ENCODE measurements around the gene STX16. TPM values are rescaled to one million over a fixed set of nuclear protein-coding genes. Genes with fewer than 3 reads are reported as not detected.

Gene STX16
- total RNA-seq, 4 donors from 2014 or later, result 52.3 to 146 (median 77.0) TPM

DNA sequence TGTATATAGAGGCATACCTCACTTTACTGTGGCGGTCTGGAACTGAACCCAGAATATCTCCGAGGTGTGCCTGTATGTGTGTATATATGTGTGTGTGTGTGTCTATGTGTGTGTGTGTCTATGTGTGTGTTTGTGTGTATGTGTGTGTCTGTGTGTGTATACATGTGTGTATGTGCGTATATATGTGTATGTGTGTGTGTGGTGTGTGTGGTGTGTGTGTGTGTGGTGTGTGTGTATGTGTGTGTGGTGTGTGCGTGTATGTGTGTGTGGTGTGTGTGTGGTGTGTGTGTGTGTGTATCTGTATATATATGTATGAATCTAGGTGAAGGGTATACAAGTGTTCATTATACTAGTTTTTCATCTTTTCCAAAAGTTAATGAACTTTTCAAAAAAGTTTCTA, 37.3 kb downstream of the STX16 start:
- 88 to 94% methylated on average over 4 of the region's 4 CpGs for WGBS, 2 donors (ENCODE audit: low coverage in 1 of 2)

DNA sequence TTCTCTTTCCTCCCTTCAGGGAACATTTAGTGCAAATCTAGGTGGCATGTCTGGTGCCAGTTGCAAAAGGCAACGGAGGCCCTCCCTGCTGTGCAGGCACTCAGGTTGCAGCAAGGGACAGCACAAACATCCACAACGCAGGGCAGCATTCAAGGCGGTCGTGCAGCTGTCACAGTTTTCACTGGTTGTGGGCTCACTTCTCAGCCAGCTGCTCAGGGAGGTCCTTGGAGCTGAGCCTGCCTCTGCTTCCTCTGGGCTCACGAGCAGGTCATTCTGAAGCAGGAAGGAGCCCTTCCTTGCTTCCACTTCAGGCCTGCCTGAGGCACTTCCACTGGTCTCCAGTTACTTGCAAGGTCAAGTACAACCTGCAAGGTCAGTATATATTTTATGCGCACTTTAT, 37.8 kb downstream of the STX16 start:
- no peak for DNase-seq

More for the DNA sequence above, 37.3 kb downstream of the STX16 start:
- DNase-seq, result no peak
- Histone ChIP-seq H3K9me3 (no peaks in the 10 kb centered on the region), H3K4me1 (peaks cover 10 to 23% (median 12%) of the 10 kb centered on the region in 4 donors), H3K27ac (no peak overlapping the region), H3K4me3 (no peak overlapping the region), H3K36me3 (no peaks in the 10 kb centered on the region), H3K27me3 (no peaks in the 10 kb centered on the region)
- TF ChIP-seq POLR2AphosphoS5 (IDR thresholded peaks at IDR 0.05) (no peak), EP300 (IDR thresholded peaks at IDR 0.05; ENCODE audit: low read depth) (no peak), POLR2A (IDR thresholded peaks at IDR 0.05) (no peak)
- TF ChIP-seq, protein P1, sequence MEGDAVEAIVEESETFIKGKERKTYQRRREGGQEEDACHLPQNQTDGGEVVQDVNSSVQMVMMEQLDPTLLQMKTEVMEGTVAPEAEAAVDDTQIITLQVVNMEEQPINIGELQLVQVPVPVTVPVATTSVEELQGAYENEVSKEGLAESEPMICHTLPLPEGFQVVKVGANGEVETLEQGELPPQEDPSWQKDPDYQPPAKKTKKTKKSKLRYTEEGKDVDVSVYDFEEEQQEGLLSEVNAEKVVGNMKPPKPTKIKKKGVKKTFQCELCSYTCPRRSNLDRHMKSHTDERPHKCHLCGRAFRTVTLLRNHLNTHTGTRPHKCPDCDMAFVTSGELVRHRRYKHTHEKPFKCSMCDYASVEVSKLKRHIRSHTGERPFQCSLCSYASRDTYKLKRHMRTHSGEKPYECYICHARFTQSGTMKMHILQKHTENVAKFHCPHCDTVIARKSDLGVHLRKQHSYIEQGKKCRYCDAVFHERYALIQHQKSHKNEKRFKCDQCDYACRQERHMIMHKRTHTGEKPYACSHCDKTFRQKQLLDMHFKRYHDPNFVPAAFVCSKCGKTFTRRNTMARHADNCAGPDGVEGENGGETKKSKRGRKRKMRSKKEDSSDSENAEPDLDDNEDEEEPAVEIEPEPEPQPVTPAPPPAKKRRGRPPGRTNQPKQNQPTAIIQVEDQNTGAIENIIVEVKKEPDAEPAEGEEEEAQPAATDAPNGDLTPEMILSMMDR (IDR thresholded peaks at IDR 0.05), result no peak
- intact Hi-C loops (cut with DNase I; ENCODE audit: low total_unique reads) (no loop called here), in situ Hi-C loops (cut with MboI; ENCODE audit: low pct_ligation_motif_present in 1 of 4, low pct_unique_long_range_greater_than_20kb in 1 of 4, low sequenced_read_pairs in 3 of 4) (no loop called here)

DNA sequence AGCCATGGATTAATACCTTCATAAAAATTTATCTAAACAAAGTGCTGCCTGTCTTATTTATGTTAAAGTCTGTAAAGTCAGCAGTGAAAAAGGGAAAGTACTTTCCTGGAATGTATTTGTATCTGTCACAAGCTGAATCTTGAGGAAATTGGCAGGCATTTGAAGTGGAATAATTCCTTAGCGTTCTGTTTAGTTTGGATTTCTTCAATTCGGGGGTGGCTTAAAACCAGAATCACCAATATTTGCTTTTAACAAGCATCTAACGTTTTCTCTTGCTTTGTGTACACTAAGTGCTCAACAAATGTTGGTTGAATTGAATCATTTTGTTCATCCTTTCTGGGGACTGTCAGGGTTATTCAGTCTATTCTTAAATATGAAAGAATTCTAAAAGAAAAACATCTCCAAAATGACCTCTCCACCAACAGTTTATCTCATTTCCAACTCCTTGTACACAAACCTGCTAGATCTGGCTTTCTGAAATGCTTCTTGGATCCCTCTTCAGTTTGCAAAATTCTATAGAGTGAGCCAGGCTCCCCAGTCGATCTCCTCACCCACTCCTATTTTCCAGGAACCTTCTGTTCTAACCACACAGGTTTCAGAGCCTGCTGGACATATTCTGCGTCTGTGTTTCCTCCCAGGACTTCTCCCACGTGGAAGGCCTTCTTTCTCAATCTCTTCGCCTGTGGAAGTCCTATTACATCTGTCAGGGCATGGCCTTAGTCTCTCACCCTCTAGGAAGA, 39.5 kb downstream of the STX16 start:
- Histone ChIP-seq H3K4me1 (peaks cover 15 to 34% (median 25%) of the 10 kb centered on the region in 4 donors), H3K27me3 (no peaks in the 10 kb centered on the region), H3K27ac (peak overlapping the region; percentile 87 to 96 (median 92)), H3K4me3 (no peak overlapping the region), H3K36me3 (no peaks in the 10 kb centered on the region), H3K9me3 (no peaks in the 10 kb centered on the region)
- intact Hi-C loops (cut with DNase I; ENCODE audit: low total_unique reads), result no loop called here
- no peak for DNase-seq
- 40 to 42% methylated on average over 6 to 7 of the region's 7 CpGs for WGBS, 2 donors (ENCODE audit: low coverage in 1 of 2)
- TF ChIP-seq, protein P1 (IDR thresholded peaks at IDR 0.05), result no peak
- TF ChIP-seq POLR2AphosphoS5 (IDR thresholded peaks at IDR 0.05) (peak in 2 of 3 donors; percentile 19 to 29), EP300 (IDR thresholded peaks at IDR 0.05; ENCODE audit: low read depth) (peak; percentile 34), POLR2A (IDR thresholded peaks at IDR 0.05) (no peak)
- in situ Hi-C loops (cut with MboI; ENCODE audit: low pct_ligation_motif_present in 1 of 4, low pct_unique_long_range_greater_than_20kb in 1 of 4, low sequenced_read_pairs in 3 of 4), result no loop called here

More for the DNA sequence above, 37.8 kb downstream of the STX16 start:
- Histone ChIP-seq H3K27ac (no peak overlapping the region), H3K27me3 (no peaks in the 10 kb centered on the region), H3K9me3 (no peaks in the 10 kb centered on the region), H3K4me3 (no peak overlapping the region), H3K4me1 (peaks cover 14 to 27% (median 17%) of the 10 kb centered on the region in 4 donors), H3K36me3 (no peaks in the 10 kb centered on the region)
- WGBS, 2 donors (ENCODE audit: low coverage in 1 of 2), result 63% methylated on average over 6 of the region's 6 CpGs; no CpG with 5 or more reads in 1 of the 2 donors
- in situ Hi-C loops (cut with MboI; ENCODE audit: low pct_ligation_motif_present in 1 of 4, low pct_unique_long_range_greater_than_20kb in 1 of 4, low sequenced_read_pairs in 3 of 4) (no loop called here), intact Hi-C loops (cut with DNase I; ENCODE audit: low total_unique reads) (no loop called here)
- no peak for TF ChIP-seq POLR2AphosphoS5 (IDR thresholded peaks at IDR 0.05)
- TF ChIP-seq, protein P1 (IDR thresholded peaks at IDR 0.05), result no peak
- TF ChIP-seq EP300 (IDR thresholded peaks at IDR 0.05; ENCODE audit: low read depth), result no peak
- no peak for TF ChIP-seq POLR2A (IDR thresholded peaks at IDR 0.05)

DNA sequence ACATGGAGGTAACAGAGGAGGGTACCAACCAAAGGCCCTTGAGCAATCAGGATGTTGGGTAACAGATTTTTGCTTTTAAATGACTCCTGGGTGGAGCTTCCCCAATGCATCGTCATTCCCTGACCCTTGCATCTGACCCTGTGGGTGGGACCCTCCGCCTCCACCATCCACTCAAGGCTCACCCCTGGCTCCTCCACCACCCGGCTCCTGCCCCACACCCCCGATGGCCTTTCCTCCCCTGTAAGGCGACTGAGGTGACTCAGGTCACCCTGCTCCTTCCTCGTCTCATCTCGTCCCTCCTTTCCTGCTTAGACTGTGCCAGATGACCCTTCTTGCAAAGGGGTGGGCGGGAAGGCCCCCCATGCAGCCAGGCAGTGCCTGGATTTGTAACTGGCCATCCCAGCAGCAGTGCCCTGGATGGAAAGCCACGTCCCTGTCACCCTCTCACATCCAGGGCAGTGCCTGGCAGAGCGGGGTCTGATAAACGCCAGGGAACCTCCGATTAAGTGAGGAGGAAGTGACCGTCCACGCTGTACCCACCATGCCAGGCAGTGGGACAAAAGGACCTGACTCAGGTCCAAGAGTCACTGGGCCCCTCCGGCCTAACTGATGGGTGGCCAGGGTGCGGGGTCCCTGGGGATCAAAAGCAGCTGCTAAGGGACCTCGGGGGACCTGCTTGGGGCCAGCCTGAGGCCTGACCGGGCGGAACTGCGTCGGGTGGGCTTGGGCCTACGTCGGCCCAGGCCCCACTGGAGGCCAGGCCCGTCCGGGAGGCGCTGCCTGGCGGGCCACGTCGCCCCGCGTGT, 40.9 kb downstream of the STX16 start:
- intact Hi-C loops (cut with DNase I; ENCODE audit: low total_unique reads), result loop anchor here (2.0 kb wide), 1 partner anchor 39 kb away; no protein-coding TSS in a partner anchor

More for the DNA sequence above, 40.9 kb downstream of the STX16 start:
- peaks cover 15 to 34% (median 25%) of the 10 kb centered on the region in 4 donors for H3K4me1 ChIP-seq
- peaks cover 0 to 3% (median 0%) of the 10 kb centered on the region in 4 donors for H3K36me3 ChIP-seq
- no peaks in the 10 kb centered on the region for H3K9me3 ChIP-seq
- WGBS, 2 donors (ENCODE audit: low coverage in 1 of 2), result 74% methylated on average over 19 of the region's 31 CpGs; no CpG with 5 or more reads in 1 of the 2 donors
- H3K27me3 ChIP-seq, result no peaks in the 10 kb centered on the region
- H3K27ac ChIP-seq, result peak overlapping the region; percentile 87 to 96 (median 92)
- H3K4me3 ChIP-seq, result peak overlapping the region in 1 of 4 donors; percentile 23
- in situ Hi-C loops (cut with MboI; ENCODE audit: low pct_ligation_motif_present in 1 of 4, low pct_unique_long_range_greater_than_20kb in 1 of 4, low sequenced_read_pairs in 3 of 4), result no loop called here
- DNase-seq, result peak; percentile 39
- TF ChIP-seq EP300 (IDR thresholded peaks at IDR 0.05; ENCODE audit: low read depth) (no peak), POLR2A (IDR thresholded peaks at IDR 0.05) (no peak), POLR2AphosphoS5 (IDR thresholded peaks at IDR 0.05) (no peak)
- TF ChIP-seq, protein P1 (IDR thresholded peaks at IDR 0.05), result no peak
